Stimulated activated CD8-positive, alpha-beta memory T cell treated with anti-CD3 and anti-CD28 coated beads, Interleukin-4, amount 100 ng/mL, for 4 hours (primary cell): ENCODE data around the gene NFASC.

Experiments used
- DNase-seq, 2 donors: peaks; one replicate each; pipeline ENCODE4 v3.0.0-alpha.2; 2020; ENCODE audit warnings: low read depth in 2 of 2, low spot score in 1 of 2

The NFASC gene

DNA sequence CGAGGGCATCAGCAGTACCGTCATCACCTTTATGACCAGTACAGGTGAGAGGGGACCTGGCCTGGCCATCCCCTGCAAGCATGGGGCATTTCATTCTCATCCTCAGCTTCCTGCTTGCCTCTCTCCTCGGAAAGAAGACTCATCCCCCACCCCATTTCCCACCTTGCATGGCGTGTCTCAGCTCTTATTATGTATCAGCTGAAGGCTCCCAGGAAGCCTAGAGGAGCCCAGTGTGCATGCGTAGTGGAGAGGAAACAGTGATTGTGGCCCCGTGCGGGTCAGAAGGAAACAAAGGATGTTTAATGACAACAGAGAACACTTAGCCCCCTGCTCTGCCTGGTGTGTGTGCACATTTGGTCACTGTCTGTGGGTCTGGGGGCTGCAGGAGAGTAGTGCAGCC lies 132.0 kb downstream of the NFASC start:
- no peak for DNase-seq

DNA sequence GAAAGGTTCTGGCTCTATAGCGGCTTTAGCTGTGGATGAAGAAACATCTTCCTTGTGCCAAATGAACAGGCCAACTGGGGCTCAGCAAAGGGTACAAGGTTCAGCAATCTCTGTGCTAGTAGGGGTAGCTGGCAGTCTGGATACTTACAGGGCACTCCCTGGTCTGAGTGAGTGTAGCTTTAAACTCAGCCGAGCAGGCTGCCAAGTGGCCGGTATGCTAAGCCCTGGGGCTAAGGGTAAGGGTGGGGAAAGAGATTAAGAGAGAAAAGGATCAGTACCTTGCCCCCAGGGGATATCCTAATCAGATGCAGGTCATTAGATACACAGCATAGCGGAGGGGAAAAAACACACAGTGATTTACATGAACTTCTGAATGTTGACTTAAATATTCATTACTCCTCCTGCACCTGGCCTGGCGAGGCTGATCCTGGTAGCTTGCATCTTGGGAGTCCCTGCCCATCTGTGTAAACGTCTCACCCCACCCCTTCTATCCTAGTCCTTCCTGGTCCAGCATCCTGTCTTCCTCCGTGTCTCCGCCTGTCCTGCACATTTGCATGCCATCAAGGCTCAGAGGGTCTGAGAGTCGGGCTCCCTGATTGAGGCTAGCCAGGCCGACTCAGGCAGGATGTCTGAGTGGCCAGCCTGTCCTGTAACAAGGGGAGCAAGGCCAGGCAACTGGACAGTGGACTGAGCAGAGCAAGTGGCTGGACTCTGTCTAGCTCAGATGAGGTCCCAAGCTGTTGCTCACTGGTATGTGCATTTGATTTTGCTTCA lies 132.9 kb downstream of the NFASC start:
- DNase-seq = no peak

- no peak for DNase-seq
These were observed 133.7 kb downstream of the NFASC start for GRCh38 chr1:205004351-205004750.

GRCh38 chr1:205008896-205009295 lies 138.2 kb downstream of the NFASC start:
- DNase-seq = no peak

DNA sequence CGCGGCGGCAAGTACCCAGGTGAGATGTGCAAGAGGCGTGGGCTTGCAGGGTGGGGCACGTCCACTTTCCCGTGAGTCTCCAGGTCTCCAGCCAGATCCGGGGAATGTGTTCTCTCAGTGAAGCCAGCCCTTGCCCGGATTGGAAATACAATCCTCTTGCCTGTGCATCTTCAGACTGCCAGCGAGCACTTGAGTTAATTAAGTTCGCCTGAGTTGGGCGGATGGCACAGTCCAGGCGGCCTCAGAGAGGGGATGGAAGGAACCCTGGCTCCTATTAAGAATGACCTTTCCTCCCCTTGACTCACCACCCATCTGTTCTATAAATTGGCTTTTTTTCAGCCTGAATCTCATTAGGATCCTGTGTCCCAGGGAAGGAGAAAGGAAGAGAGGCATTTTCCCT lies 139.0 kb downstream of the NFASC start:
- no peak for DNase-seq

GRCh38 chr1:205012391-205013140 lies 141.9 kb downstream of the NFASC start:
- DNase-seq = no peak

DNA sequence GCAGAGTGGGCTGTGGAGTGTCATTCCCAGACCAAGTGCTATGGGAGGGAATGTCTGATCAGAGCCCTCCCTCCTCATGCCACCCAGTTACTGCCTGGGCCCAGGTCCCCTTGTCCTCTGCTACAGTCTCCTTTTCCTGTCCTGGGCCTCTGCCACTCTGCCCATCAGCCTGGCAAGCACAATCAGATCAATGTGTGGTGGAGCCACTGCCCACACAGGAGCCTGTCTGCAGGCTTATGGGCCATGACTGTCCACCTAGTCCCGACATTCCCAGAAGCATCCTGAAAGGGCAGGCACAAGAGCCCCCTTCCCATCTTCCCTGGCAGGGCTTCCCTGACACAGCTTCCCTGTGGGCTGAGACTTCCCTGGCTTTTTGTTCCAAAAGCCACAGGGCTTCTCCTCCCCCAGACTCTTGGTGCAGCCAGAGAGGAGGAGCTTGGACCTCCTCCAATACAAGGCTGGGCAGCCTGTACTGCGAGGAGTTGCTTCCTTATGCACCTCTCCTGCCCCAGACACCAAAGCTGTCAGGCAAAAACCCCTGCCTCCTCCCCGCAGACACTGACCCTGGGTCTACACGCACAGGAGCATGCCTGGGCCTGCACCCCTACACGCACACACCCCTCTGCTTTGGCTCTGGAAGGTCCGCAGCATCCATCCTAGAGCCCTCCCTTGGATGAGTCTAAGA lies 143.2 kb downstream of the NFASC start:
- no peak for DNase-seq

GRCh38 chr1:205014783-205015182 lies 144.1 kb downstream of the NFASC start:
- DNase-seq = no peak

DNA sequence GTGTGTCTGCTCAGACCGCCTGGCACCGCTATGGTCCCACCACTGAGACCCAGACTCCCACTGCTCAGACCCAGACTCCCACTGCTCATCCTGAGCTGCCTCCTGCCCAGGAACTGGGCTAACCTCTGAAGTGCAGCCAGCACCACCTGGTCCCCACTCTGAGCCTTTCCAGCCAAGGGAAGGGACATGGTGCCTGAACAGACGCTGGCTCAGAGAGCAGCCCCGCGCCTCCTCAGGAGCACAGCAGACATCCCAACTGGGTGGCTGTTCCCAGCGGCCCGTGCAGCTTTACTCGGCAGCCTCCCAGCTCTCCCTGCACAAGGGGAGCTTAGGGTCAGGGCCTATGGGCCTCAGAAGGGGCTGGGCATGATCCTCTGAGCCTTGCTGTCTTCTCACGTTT lies 144.6 kb downstream of the NFASC start:
- DNase-seq = no peak

- DNase-seq = no peak
These were observed 145.4 kb downstream of the NFASC start for GRCh38 chr1:205016075-205016474.

DNA sequence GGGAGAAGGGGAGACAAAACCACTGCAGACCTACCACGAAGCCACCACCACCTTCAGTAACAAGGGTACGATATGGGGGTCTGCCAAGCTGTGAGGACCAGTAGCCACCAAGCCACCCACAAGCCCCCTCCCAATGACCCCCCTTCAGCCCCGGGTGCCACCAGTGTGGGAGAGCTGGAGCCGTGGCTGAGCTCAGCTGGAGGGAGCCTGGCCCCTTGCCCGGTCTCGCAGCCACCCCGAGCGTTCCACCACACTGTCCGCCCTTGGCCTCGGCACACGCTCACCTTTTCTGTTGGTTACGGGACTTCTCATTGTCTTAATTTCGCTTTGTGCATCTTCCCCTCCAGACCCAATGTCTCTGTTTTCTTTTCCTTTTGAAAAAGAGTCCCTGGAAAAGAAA lies 145.9 kb downstream of the NFASC start:
- DNase-seq = no peak

GRCh38 chr1:205017001-205017400 lies 146.3 kb downstream of the NFASC start:
- no peak for DNase-seq

DNA sequence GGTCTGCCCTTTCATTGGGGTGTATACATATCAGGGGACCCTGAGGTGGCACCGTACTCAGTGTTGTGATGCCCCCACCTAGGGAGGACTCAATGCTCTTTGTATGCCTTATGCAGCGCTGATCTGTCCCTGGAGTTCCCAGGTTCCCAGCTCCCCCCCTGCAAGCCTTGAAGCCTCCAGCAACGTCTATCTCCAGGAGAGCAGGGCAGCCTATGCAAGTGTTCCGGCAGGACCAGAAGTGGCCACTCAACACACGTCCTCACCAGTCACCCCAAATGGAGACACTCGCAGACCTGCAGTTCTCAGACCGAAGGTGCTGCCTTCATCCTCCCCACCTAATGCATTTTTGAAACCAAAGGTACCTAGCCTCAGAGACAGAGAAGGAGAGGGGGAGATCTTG lies 147.1 kb downstream of the NFASC start:
- DNase-seq = no peak

- no peak for DNase-seq
These were observed 147.7 kb downstream of the NFASC start for GRCh38 chr1:205018381-205018780.

DNA sequence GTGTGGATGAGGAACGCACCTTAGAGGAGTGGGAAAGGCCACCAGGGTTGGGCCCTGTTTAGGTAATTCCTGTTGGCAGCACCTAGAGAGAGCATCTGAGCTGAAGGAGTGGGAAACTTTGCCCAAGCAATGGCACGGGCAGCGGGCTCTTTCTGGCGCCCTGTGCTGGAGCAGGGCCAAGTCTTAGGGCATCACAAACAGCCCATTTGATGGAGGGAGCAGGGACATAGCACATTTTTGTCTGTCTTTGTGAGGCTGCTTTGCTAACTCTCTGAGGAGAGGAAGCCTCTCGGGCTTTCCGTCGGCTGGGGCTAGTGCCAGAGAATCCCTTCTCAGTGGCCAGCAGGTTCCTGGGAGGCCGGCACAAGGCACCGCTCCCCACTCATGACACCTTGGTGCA lies 149.8 kb downstream of the NFASC start:
- DNase-seq = no peak

GRCh38 chr1:205024679-205025078 lies 154.0 kb downstream of the NFASC start:
- DNase-seq = no peak

- no peak for DNase-seq
These were observed 154.6 kb downstream of the NFASC start for GRCh38 chr1:205025239-205025638.

- DNase-seq = no peak
These were observed 155.5 kb downstream of the NFASC start for GRCh38 chr1:205026181-205026580.

GRCh38 chr1:205028390-205028789 lies 157.7 kb downstream of the NFASC start:
- no peak for DNase-seq

DNA sequence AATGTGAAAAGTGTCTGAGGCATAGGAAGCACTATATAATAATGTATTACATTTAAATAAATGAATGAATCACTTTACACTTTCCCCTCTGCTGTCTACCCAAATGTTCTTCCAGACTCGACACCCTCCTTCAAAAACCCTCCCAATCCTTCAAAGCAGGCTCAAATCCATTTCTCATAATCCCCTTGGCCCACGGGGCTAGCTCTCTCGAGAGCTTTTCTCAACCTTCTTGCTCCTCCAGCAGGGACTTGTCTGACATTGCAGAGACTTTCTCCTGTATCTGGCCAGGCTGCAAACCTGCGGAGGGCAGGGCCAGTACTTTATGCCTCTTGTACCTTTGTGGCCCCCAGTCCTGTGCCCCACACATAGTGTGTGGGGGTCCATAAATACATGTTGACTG lies 158.3 kb downstream of the NFASC start:
- DNase-seq = no peak

- no peak for DNase-seq
These were observed 159.6 kb downstream of the NFASC start for GRCh38 chr1:205030241-205030640.

GRCh38 chr1:205030896-205031295 lies 160.2 kb downstream of the NFASC start:
- no peak for DNase-seq
